ENCODE data around the gene TBCK.

The TBCK gene

GRCh38 chr4:106162278-106162677 is 153.7 kb downstream of the TBCK start:
- TF ChIP-seq TAF1 (IDR thresholded peaks at IDR 0.05; ENCODE audit: borderline replicate concordance, insufficient read depth, low read length) (no peak), SIN3A (IDR thresholded peaks at IDR 0.05; ENCODE audit: borderline replicate concordance, insufficient read depth, low read length) (no peak), POLR2AphosphoS5 (IDR thresholded peaks at IDR 0.05; ENCODE audit: low read depth, low read length) (no peak)
- TF ChIP-seq, protein P1, sequence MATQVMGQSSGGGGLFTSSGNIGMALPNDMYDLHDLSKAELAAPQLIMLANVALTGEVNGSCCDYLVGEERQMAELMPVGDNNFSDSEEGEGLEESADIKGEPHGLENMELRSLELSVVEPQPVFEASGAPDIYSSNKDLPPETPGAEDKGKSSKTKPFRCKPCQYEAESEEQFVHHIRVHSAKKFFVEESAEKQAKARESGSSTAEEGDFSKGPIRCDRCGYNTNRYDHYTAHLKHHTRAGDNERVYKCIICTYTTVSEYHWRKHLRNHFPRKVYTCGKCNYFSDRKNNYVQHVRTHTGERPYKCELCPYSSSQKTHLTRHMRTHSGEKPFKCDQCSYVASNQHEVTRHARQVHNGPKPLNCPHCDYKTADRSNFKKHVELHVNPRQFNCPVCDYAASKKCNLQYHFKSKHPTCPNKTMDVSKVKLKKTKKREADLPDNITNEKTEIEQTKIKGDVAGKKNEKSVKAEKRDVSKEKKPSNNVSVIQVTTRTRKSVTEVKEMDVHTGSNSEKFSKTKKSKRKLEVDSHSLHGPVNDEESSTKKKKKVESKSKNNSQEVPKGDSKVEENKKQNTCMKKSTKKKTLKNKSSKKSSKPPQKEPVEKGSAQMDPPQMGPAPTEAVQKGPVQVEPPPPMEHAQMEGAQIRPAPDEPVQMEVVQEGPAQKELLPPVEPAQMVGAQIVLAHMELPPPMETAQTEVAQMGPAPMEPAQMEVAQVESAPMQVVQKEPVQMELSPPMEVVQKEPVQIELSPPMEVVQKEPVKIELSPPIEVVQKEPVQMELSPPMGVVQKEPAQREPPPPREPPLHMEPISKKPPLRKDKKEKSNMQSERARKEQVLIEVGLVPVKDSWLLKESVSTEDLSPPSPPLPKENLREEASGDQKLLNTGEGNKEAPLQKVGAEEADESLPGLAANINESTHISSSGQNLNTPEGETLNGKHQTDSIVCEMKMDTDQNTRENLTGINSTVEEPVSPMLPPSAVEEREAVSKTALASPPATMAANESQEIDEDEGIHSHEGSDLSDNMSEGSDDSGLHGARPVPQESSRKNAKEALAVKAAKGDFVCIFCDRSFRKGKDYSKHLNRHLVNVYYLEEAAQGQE (IDR thresholded peaks at IDR 0.05; ENCODE audit: insufficient read depth in 1 of 2, low read depth in 2 of 2, low read length in 2 of 2), result no peak

- TF ChIP-seq, protein P1 (IDR thresholded peaks at IDR 0.05; ENCODE audit: insufficient read depth in 1 of 2, low read depth in 2 of 2, low read length in 2 of 2), result no peak
- TF ChIP-seq FOXP2 (optimal IDR thresholded peaks at IDR 0.05; ENCODE audit: borderline replicate concordance, extremely low read depth, extremely low read length, insufficient read depth), result no peak
- TF ChIP-seq TAF1 (IDR thresholded peaks at IDR 0.05; ENCODE audit: borderline replicate concordance, insufficient read depth, low read length), result no peak
- TF ChIP-seq SIN3A (IDR thresholded peaks at IDR 0.05; ENCODE audit: borderline replicate concordance, insufficient read depth, low read length), result no peak
- no peak for TF ChIP-seq POLR2AphosphoS5 (IDR thresholded peaks at IDR 0.05; ENCODE audit: low read depth, low read length)
Measured at GRCh38 chr4:106160560-106160959, 155.4 kb downstream of the TBCK start.

DNA sequence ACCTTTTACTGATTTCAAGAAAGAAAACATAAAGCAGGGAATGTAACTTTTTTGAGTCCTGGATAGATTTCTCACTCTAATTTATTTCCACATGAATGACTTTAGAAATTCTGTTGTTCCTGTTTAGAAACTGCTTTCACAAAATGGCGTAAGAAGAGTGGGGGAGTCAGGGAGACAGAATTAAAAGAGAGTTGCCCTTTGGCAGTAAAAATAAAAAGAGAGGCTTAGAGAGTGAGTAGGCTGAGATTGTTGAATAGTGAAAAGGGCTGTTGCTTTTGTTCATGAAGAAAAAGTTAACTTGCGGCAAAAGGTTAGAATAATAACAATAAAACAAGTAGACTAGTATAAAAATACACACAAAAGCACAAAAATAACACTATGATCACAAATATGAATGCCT is 166.1 kb downstream of the TBCK start:
- TF ChIP-seq TAF1 (IDR thresholded peaks at IDR 0.05; ENCODE audit: borderline replicate concordance, insufficient read depth, low read length), result no peak
- TF ChIP-seq SIN3A (IDR thresholded peaks at IDR 0.05; ENCODE audit: borderline replicate concordance, insufficient read depth, low read length), result no peak
- TF ChIP-seq, protein P1 (IDR thresholded peaks at IDR 0.05; ENCODE audit: insufficient read depth in 1 of 2, low read depth in 2 of 2, low read length in 2 of 2), result no peak
- no peak for TF ChIP-seq FOXP2 (optimal IDR thresholded peaks at IDR 0.05; ENCODE audit: borderline replicate concordance, extremely low read depth, extremely low read length, insufficient read depth)
- TF ChIP-seq POLR2AphosphoS5 (IDR thresholded peaks at IDR 0.05; ENCODE audit: low read depth, low read length), result no peak

GRCh38 chr4:106149026-106149425 is 167.0 kb downstream of the TBCK start:
- TF ChIP-seq POLR2AphosphoS5 (IDR thresholded peaks at IDR 0.05; ENCODE audit: low read depth, low read length) (no peak), TAF1 (IDR thresholded peaks at IDR 0.05; ENCODE audit: borderline replicate concordance, insufficient read depth, low read length) (no peak), FOXP2 (optimal IDR thresholded peaks at IDR 0.05; ENCODE audit: borderline replicate concordance, extremely low read depth, extremely low read length, insufficient read depth) (no peak), SIN3A (IDR thresholded peaks at IDR 0.05; ENCODE audit: borderline replicate concordance, insufficient read depth, low read length) (no peak)
- TF ChIP-seq, protein P1 (IDR thresholded peaks at IDR 0.05; ENCODE audit: insufficient read depth in 1 of 2, low read depth in 2 of 2, low read length in 2 of 2), result no peak

DNA sequence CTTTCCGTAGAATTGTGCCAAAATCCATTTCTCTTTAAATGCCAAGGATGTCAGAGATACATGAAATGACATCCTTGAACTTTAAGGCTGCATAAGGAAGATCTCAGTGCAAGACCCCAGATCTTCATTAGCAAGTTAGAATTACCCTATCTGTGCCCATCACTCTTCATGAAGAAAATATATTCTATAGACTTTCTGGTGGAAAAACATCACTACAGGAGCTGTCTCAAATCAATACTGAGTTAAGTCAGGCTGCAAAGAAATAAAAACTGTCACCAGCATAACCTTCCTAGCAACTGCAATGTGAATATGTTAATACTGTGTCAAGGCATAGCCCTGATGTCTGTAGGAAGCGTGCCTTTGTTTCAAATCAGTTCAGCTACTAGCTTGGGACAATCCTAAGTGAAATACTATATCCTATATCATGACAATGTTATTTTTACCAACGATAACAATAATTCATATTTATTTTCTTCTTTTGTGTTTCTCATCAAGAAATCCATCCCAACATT is 173.3 kb downstream of the TBCK start:
- TF ChIP-seq SIN3A (IDR thresholded peaks at IDR 0.05; ENCODE audit: borderline replicate concordance, insufficient read depth, low read length) (no peak), POLR2AphosphoS5 (IDR thresholded peaks at IDR 0.05; ENCODE audit: low read depth, low read length) (no peak), TAF1 (IDR thresholded peaks at IDR 0.05; ENCODE audit: borderline replicate concordance, insufficient read depth, low read length) (no peak), FOXP2 (optimal IDR thresholded peaks at IDR 0.05; ENCODE audit: borderline replicate concordance, extremely low read depth, extremely low read length, insufficient read depth) (no peak)
- TF ChIP-seq, protein P1 (IDR thresholded peaks at IDR 0.05; ENCODE audit: insufficient read depth in 1 of 2, low read depth in 2 of 2, low read length in 2 of 2), result no peak
